GM23248 (cell line): ENCODE measurements around the gene SMOC2. TPM values are rescaled to one million over a fixed set of nuclear protein-coding genes. Genes with fewer than 3 reads are reported as not detected.

ENCODE experiments used
- DNase-seq: peaks from one replicate; pipeline ENCODE4 v3.0.0-alpha.2; 2015
- H2AFZ ChIP-seq: fragments of 200-600 bp; sonication (generic); 2 replicates; pipeline ENCODE4 v1.6.1; 2016; ENCODE audit warnings: antibody characterized with exemption
- H3F3A ChIP-seq: fragments of 200-600 bp; sonication (generic); 2 replicates; pipeline ENCODE4 v1.6.1; 2016; ENCODE audit warnings: mild to moderate bottlenecking, antibody characterized with exemption, mixed run types; ENCODE audit not compliant: insufficient read depth
- H3K27ac ChIP-seq: fragments of 200-600 bp; sonication (generic); 2 replicates; pipeline ENCODE4 v1.5.1; 2016; ENCODE audit warnings: mild to moderate bottlenecking
- H3K27me3 ChIP-seq: fragments of 200-600 bp; sonication (generic); replicated peaks from 2 replicates; pipeline ENCODE4 v1.6.1; 2016; ENCODE audit warnings: mild to moderate bottlenecking; ENCODE audit not compliant: insufficient read depth
- H3K36me3 ChIP-seq: fragments of 200-600 bp; sonication (generic); 2 replicates; pipeline ENCODE4 v1.6.1; 2016; ENCODE audit warnings: low read depth, mild to moderate bottlenecking
- H3K4me1 ChIP-seq: fragments of 200-600 bp; sonication (generic); 2 replicates; pipeline ENCODE4 v1.6.1; 2016; ENCODE audit warnings: mild to moderate bottlenecking; ENCODE audit not compliant: insufficient read depth
- H3K4me2 ChIP-seq: fragments of 200-600 bp; sonication (generic); one replicate; pipeline ENCODE4 v1.6.1; 2016; ENCODE audit warnings: mild to moderate bottlenecking; ENCODE audit not compliant: unreplicated experiment
- H3K4me3 ChIP-seq: fragments of 200-600 bp; sonication (generic); 2 replicates; pipeline ENCODE4 v1.5.1; 2016; ENCODE audit warnings: mild to moderate bottlenecking
- H3K79me2 ChIP-seq: fragments of 200-600 bp; sonication (generic); 2 replicates; pipeline ENCODE4 v1.6.1; 2016; ENCODE audit warnings: mild to moderate bottlenecking; ENCODE audit not compliant: insufficient read depth
- H3K9ac ChIP-seq: fragments of 200-600 bp; sonication (generic); 2 replicates; pipeline ENCODE4 v1.6.1; 2016; ENCODE audit warnings: mild to moderate bottlenecking
- H3K9me2 ChIP-seq: fragments of 200-600 bp; sonication (generic); 2 replicates; pipeline ENCODE4 v1.6.1; 2016; ENCODE audit warnings: mixed run types, mild to moderate bottlenecking, moderate library complexity; ENCODE audit not compliant: insufficient read depth
- H3K9me3 ChIP-seq: fragments of 200-600 bp; sonication (generic); one replicate; pipeline ENCODE4 v1.6.1; 2017; ENCODE audit warnings: low read depth
- H4K20me1 ChIP-seq: fragments of 200-600 bp; sonication (generic); 2 replicates; pipeline ENCODE4 v1.6.0; 2016; ENCODE audit not compliant: insufficient read depth
- EZH2 ChIP-seq: fragments of 200-600 bp; sonication (generic); IDR thresholded peaks from 2 replicates; pipeline ENCODE4 v1.6.1; 2018; ENCODE audit warnings: antibody characterized with exemption, mild to moderate bottlenecking; ENCODE audit not compliant: insufficient read depth, poor library complexity, severe bottlenecking
- EZH2phosphoT487 ChIP-seq: fragments of 200-600 bp; sonication (generic); IDR thresholded peaks from 2 replicates; pipeline ENCODE4 v1.6.1; 2018; ENCODE audit warnings: antibody characterized with exemption, moderate library complexity, mild to moderate bottlenecking, low read depth; ENCODE audit not compliant: insufficient read depth
- WGBS, 2 experiments: methylation state at CpG; one replicate each; pipeline ENCODE4 v1.1.6; 2015 to 2017; ENCODE audit warnings: low lambda C conversion rate in 2 of 2, low coverage in 1 of 2; ENCODE audit errors: missing lambda C conversion rate in 2 of 2; 5-methylcytosine and 5-hydroxymethylcytosine counted together
- in situ Hi-C: fragments of 300-500 bp; cut with MboI; formaldehyde crosslinking; loops from 2 replicates; pipeline ENCODE4 v1.15.0; 2020
- polyA plus RNA-seq: library from polyadenylated mRNA; unstranded; fragments of >200 nt; fragmentation: Nextera tagmentation; extraction: Ambion mirVana; gene quantifications from 2 replicates; pipeline ENCODE4 v1.2.1, GENCODE V29; 2016
- total RNA-seq: library from RNA; depleted of rRNA; stranded (reverse); fragments of >200 nt; shearing (Covaris generic); gene quantifications from 2 replicates; pipeline ENCODE4 v1.2.3, GENCODE V29; 2014

SMOC2 gene
- total and polyA plus RNA-seq, 2 experiments from 2014 or later: not detected

GRCh38 chr6:168468045-168468444 is 27.1 kb downstream of the SMOC2 start:
- in situ Hi-C loops: no loop called here
- Histone ChIP-seq H3K79me2 (no peaks in the 10 kb centered on the region), H3K9me2 (no peaks in the 10 kb centered on the region), H3K36me3 (no peaks in the 10 kb centered on the region), H3K4me2 (no peak overlapping the region), H4K20me1 (no peaks in the 10 kb centered on the region), H3K9ac (no peak overlapping the region), H3K9me3 (no peaks in the 10 kb centered on the region), H3K4me3 (no peak overlapping the region), H2AFZ (no peak overlapping the region), H3K27ac (no peak overlapping the region), H3K4me1 (no peaks in the 10 kb centered on the region), H3F3A (no peaks in the 10 kb centered on the region), H3K27me3 (no peaks in the 10 kb centered on the region)
- TF ChIP-seq EZH2phosphoT487 (no peak), EZH2 (no peak)
- DNase-seq: no peak
- 58 to 65% methylated on average over 5 of the region's 5 CpGs for WGBS, 2 experiments

- H3K9me2 ChIP-seq: no peaks in the 10 kb centered on the region
- TF ChIP-seq EZH2 (no peak), EZH2phosphoT487 (no peak)
- no peaks in the 10 kb centered on the region for H3F3A ChIP-seq
- H2AFZ ChIP-seq: no peak overlapping the region
- H3K4me2 ChIP-seq: no peak overlapping the region
- in situ Hi-C loops: no loop called here
- H4K20me1 ChIP-seq: no peaks in the 10 kb centered on the region
- no peaks in the 10 kb centered on the region for H3K4me1 ChIP-seq
- no peaks in the 10 kb centered on the region for H3K9me3 ChIP-seq
- DNase-seq: no peak
- no peak overlapping the region for H3K4me3 ChIP-seq
- no peak overlapping the region for H3K9ac ChIP-seq
- no peaks in the 10 kb centered on the region for H3K36me3 ChIP-seq
- WGBS, 2 experiments: 52 to 54% methylated on average over 14 of the region's 14 CpGs
- no peak overlapping the region for H3K27ac ChIP-seq
- no peaks in the 10 kb centered on the region for H3K27me3 ChIP-seq
- H3K79me2 ChIP-seq: no peaks in the 10 kb centered on the region
Observed at GRCh38 chr6:168469521-168469920, 28.5 kb downstream of the SMOC2 start.

GRCh38 chr6:168469926-168470325 is 28.9 kb downstream of the SMOC2 start:
- Histone ChIP-seq H2AFZ (no peak overlapping the region), H3K4me3 (no peak overlapping the region), H3K4me2 (no peak overlapping the region), H3K9ac (no peak overlapping the region), H3K27ac (no peak overlapping the region), H3K36me3 (no peaks in the 10 kb centered on the region), H3K9me2 (no peaks in the 10 kb centered on the region), H3K79me2 (no peaks in the 10 kb centered on the region), H3K27me3 (no peaks in the 10 kb centered on the region), H3K9me3 (no peaks in the 10 kb centered on the region), H3F3A (no peaks in the 10 kb centered on the region), H4K20me1 (no peaks in the 10 kb centered on the region), H3K4me1 (no peaks in the 10 kb centered on the region)
- no peak for DNase-seq
- 58 to 63% methylated on average over 5 of the region's 5 CpGs for WGBS, 2 experiments
- TF ChIP-seq EZH2phosphoT487 (no peak), EZH2 (no peak)
- in situ Hi-C loops: no loop called here

GRCh38 chr6:168472363-168472762 is 31.4 kb downstream of the SMOC2 start:
- in situ Hi-C loops: no loop called here
- WGBS, 2 experiments: 32 to 40% methylated on average over 1 of the region's 1 CpG
- Histone ChIP-seq H3K4me3 (no peak overlapping the region), H3F3A (no peaks in the 10 kb centered on the region), H2AFZ (no peak overlapping the region), H3K27me3 (no peaks in the 10 kb centered on the region), H3K36me3 (no peaks in the 10 kb centered on the region), H3K9ac (no peak overlapping the region), H3K9me2 (no peaks in the 10 kb centered on the region), H3K9me3 (no peaks in the 10 kb centered on the region), H3K79me2 (no peaks in the 10 kb centered on the region), H3K4me2 (no peak overlapping the region), H4K20me1 (no peaks in the 10 kb centered on the region), H3K27ac (no peak overlapping the region), H3K4me1 (no peaks in the 10 kb centered on the region)
- no peak for DNase-seq
- no peak for TF ChIP-seq EZH2phosphoT487
- no peak for TF ChIP-seq EZH2

DNA sequence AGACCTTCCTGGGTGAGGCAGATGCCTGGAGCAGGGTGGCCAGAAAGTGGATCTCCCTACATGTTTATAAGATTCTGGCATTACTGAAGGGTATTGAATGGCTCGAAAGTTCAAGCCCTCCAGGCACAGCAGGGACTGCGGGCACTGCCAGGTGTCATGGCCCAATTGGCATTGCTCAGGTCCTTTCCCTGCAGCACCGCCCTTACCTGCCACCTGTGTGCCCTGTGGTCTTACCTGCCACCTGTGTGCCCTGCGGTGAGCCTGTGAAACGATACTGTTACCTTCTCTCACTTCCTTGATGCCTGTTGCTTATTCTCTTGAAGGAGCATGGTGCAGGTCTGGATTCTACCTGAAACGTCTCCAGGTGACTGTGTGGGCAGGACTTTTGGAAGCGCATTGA is 32.2 kb downstream of the SMOC2 start:
- no peak overlapping the region for H2AFZ ChIP-seq
- DNase-seq: no peak
- H3K79me2 ChIP-seq: no peaks in the 10 kb centered on the region
- H4K20me1 ChIP-seq: no peaks in the 10 kb centered on the region
- no peaks in the 10 kb centered on the region for H3F3A ChIP-seq
- no peaks in the 10 kb centered on the region for H3K27me3 ChIP-seq
- in situ Hi-C loops: no loop called here
- no peaks in the 10 kb centered on the region for H3K4me1 ChIP-seq
- no peaks in the 10 kb centered on the region for H3K9me3 ChIP-seq
- H3K36me3 ChIP-seq: no peaks in the 10 kb centered on the region
- H3K4me3 ChIP-seq: no peak overlapping the region
- TF ChIP-seq EZH2phosphoT487: no peak
- WGBS, 2 experiments: 43 to 51% methylated on average over 7 of the region's 7 CpGs
- H3K9ac ChIP-seq: no peak overlapping the region
- H3K9me2 ChIP-seq: no peaks in the 10 kb centered on the region
- no peak overlapping the region for H3K4me2 ChIP-seq
- no peak overlapping the region for H3K27ac ChIP-seq
